ENCODE measurements around the gene TMEM120B.
"Not testable (repeated sequence)": the region's sequence is repeated elsewhere in the genome, so short reads cannot be mapped to it uniquely, and the experiment has no call there.

Gene TMEM120B

DNA sequence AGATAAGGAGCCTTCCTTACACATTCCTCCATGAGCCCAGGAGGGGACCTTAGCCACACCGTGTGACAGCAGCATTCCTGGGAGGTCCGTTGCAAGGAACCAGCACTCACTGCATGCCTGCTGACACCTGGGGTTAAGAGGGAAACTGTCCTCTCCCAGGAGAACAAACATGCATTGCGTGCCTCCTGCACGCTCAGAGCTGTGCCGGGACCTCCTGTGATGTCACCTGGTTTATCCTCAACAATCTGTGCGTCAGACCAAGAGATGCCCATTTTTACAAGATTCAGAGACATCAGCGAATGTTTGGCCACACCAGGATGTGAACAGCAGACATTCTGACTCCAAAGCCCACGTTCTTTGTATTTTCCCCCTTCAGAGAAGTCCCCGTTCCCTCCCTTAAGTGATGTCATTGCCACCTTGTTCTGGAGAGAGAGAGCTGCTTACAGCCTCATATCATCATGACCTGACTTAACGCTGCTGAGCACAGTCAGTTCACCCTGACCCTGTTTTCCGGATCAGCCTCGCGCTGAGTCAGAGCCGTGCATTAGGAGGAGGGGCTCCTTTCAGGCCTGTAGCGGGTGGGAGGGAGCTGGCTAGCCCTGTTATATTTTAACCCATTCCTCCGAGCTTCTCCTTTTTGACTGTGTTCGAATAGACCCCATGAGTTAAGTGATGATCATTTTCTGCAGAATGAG, 36.2 kb downstream of the TMEM120B start:
- DNase-seq: peak; percentile 27

DNA sequence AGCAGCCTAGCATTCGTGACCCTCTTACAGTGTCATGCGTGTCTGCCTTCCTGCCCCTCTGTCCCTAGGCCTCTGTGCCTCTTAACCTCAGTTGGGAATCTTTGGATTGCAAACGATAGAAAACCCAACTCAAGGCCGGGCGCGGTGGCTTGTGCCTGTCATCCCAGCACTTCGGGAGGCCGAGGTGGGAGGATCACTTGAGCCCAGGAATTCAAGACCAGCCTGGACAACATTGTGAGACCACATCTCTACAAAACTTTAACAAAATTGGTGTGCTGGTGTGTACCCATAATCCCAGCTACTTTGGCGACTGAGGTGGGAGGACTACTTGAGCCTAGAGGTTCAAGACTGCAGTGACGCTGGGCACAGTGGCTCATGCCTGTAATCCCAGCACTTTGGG, 36.7 kb downstream of the TMEM120B start:
- no peak for DNase-seq

DNA sequence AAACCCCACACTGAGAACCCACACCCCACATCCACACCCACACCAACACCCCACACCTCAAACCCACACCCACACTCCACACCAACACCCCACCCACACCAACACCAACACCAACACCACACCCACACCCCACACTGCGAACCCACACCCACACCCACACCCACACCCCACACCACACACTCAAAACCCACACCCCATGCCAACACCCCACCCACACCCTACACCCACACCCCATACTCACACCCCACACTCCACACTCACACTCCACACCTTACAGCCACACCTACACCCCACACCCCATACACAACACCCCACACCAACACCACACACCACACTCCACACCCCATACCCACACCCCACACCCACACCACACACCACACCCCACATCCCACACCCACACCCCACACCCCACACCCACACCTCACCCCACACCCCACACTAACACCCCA, 38.0 kb downstream of the TMEM120B start:
- DNase-seq: no peak

DNA sequence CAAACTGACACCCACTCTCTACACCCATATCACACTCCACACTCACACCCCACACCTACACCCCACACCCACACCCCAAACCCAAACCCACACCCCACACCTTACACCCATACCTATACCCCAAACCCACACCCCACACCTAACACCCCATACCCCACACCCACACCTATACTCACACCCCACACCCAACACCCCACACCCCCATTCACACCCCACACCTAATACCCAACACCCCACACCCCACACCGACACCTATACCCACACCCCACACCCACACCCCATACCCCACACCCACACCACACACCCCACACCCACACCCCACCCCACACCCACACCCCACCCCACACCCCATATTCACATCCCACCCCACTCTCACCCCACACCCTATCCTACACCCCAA, 38.5 kb downstream of the TMEM120B start:
- no peak for DNase-seq

DNA sequence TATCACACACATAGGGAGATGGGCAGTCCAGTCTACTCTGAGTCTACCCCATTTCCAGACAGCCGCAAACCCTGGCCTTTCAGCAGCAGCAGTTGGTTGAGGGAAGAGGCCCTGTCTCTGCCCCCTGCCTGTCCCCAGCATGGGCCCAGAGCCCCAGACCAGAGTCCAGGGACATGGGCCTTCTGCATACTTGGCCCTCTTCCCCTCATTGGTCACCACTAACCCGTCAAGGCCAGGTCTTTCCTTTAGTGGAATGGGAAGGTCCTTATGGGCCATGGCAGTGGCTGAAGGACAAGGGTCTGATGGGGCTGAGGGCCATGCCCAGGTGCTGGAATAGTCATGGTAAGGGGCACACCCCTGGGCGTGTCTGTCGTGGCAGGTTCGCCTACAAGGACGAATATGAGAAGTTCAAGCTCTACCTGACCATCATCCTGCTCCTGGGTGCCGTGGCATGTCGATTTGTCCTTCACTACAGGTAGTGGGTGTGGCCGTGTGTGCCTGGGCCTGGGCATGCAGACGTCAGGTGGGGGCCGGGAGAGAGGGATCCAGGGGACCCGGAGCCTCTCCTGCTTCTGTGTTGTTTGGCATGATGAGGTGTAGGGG, 39.3 kb downstream of the TMEM120B start:
- DNase-seq: no peak

DNA sequence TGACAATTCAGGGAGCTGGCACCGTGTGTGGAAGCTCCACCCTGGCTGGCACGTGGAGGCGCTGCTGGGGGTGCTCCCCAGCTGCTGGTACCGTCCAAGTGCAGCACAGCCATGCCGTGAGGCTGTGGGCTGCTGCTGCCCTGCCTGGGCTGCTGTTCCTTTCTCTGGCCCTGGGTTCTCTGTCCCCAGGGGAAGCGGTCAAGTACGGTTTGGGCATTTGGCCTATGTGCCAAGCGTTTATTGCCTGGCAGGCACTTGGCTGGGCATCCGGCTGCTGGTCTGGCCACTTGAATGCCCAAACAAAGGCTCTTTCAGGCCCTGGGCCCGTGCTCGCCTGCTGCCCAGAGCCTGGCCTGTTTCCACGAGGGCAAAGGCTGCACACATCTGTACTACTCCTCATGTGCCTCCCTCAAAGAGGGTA, 41.3 kb downstream of the TMEM120B start:
- no peak for DNase-seq

DNA sequence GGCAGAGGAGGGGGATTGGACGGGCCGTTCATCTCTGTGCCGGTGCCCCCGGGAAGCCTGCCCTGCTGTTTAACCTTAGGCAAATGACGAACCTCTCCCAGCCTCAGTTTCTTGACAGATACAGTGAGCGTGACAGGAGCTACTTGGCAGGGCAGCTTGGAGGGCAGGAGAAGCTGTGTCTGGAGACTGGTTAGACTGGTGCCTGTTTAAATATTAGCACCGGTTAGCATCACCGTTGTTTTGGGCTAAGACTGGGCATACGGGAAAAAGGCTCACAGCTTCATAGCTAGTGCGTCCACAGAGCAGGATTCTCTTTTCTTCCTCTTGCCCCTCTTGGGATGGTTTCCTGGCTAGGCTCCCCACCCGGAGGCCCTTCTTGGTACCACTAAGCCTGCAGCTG, 42.3 kb downstream of the TMEM120B start:
- DNase-seq: no peak

DNA sequence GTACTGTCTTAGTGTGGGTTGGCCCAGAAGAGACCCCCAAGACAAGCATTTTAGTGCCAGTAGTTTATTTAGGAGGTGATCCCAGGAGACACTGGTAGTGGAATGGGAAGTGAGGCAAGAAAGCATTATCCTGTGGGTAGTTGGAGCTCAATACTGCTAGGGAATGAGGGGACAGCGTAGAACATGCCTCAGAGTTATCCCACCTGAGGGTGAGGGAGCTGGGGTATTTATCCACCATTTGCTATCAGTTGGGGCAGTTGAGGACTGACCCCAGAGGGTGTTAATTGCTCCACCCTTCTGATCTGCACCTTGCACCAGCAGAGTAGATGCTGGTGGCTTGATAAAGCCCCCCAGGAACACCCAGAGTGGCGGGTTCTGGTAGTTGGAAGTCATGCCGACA, 43.0 kb downstream of the TMEM120B start:
- no peak for DNase-seq

DNA sequence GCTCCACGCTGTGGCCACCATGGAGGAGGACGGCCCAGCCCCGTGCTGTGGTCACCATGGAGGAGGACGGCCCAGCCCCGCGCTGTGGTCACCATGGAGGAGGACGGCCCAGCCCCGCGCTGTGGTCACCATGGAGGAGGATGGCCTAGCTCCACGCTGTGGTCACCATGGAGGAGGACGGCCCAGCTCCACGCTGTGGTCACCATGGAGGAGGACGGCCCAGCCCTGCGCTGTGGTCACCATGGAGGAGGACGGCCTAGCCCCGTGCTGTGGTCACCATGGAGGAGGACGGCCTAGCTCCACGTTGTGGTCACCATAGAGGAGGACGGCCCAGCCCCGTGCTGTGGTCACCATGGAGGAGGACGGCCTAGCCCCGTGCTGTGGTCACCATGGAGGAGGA, 46.0 kb downstream of the TMEM120B start:
- DNase-seq: not testable (repeated sequence)

DNA sequence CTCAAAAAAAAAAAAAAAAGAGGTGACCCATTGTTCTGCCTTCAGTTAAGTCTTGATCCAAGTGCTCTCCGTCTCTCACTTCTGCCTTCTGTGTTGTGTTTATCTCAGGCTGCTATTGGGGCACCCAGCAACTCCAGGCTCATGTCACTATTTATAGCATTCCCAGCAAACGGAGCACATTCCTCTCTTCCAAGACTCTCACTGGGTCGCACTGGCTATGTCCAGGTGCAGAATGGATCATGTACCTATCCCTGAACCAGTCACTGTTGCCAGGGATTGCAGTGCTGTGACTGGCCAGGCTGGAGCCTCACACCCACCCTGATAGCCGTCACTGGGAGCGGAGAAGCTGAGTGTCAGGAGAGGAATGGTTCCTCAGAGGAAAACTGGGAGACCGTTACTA, 49.7 kb downstream of the TMEM120B start:
- DNase-seq: no peak

DNA sequence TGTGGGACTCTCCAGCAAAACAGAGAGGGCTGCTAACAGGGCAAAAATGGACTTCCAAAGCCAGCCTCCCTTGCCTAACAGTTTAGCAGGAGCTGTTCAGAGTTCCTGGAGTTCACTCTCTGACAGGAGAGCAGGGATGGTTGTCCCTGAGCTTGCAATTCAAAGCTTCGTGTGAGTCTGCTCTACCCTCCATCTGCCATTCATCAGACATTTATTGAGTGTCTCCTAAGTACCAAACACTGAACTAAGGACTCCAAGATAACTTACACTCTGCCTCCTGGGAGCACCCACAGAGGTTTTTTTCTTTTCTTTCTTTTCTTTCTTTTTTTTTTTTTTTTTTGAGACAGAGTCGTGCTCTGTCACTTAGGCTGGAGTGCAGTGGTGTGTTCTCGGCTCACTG, 52.3 kb downstream of the TMEM120B start:
- DNase-seq: no peak

DNA sequence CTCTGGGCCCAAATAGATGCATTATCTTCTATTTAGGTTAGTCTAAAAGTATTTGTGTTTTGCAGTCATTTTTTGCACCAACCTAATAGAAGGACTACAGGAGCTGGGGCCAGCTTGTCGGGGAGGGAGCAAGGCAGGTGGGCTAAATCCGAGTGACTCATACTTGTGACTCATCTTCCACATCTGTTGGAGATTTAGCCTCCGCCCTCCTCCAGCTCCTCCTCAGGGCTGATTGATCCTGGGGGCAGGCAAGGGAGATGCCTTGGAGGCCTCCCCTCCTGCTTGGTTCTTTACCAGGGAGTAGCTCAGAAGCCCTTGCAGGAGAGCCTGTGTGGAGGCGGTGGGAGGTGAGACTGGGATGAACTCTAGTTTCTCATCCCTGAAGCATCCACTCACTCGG, 53.0 kb downstream of the TMEM120B start:
- peak; percentile 81 for DNase-seq

DNA sequence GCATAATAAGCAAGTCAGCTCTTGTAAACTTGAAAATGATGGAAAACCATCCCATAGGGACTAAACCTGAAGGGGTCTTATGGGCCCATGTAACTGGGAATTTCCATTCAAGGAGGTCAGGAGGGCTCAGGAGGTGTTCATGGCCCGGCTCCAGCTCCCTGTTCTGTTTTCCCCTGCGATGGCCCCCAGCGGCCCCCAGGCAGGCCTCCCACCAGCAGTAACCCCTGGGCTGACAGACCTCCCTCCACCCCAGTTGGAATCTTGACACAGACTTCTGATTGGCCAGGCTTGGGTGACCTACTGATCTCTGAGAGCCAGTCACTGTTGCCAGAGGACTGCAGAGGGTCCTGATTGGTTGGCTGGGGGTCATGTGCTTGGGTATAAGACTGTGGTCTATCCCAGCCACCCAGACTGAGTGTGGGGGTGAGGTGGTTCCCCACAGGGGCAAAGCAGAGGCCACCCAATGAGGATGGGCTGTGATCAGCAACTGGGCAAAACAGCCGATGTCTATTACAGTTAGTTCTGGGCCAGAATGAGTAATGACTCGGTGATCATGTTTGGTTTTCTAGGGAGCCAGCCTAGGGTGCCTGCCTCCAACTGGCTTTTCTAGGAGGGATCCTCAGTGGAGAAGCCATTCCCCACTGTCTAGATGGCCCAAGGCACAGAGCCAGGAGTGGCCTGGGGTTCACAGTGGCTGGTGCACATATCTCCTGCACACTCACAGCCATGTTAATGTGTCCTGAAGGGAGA, 53.9 kb downstream of the TMEM120B start:
- DNase-seq: no peak

DNA sequence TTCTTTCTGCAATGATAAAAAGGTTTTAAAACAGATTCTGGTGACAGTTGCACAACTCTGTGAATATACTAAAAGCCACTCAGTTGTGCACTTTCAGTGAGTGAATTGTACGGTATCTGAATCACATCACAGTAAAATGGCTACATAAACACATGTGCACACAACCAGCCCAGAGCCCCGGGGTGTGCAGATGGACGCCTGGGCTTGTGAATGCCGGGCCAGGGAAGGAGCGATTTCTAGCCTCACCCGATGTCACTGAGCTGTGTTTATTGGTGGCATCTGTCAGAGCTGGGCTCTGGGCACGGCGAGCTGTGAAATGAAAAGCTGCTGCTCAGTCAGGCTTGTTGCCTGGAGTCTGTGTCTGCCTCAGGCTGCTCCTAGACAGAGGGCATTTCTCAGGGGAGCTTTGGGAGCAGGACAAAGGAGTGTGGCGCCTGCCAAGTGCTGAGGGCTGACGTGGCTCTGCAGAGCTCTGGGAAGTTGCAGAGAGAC, 55.0 kb downstream of the TMEM120B start:
- peak; percentile 88 for DNase-seq

DNA sequence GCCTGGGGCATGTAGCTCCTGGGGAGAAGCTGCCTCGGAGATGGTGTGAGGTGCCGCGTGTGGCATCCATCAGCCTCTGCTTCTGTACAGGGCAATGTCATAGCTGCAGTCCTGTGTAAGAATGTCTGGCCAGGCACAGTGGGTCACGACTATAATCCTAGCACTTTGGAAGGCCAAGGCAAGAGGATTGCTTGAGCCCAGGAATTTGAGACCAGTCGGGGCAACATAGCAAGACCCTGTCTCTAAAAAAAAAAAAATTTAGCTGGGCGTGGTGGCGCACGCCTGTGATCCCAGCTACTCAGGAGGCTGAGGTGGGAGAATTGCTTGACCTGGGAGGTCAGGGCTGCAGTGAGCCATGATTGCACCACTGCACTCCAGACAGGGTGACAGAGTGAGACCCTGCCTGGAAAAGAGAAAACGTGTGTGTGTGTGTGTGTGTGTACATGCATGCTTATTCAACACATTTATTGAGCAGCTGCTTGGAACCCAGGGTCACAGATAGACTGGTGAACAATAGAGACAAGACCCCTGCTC, 56.8 kb downstream of the TMEM120B start:
- no peak for DNase-seq

DNA sequence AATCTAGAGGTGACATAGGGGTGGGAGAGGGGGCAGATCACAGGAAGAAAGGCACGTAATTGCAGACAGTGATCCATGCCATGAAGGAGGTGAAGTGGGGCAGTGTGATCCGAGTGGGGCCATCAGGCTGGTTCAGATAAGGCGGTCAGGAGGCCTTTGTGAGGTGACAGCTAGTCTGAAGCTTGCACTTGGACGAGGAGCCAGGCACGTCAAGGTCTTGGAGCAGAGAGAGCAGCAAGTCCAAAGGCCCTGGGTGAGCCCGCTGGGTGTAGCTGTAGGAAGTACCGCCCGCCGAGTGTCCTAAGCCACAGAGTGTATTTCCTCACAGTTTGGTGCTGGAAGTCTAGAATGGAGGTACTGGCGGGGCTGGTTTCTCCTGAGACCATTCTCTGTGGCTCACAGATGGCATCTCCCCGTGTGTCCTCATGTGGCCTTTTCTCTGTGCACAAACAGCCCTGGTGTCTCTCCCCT, 57.3 kb downstream of the TMEM120B start:
- no peak for DNase-seq

DNA sequence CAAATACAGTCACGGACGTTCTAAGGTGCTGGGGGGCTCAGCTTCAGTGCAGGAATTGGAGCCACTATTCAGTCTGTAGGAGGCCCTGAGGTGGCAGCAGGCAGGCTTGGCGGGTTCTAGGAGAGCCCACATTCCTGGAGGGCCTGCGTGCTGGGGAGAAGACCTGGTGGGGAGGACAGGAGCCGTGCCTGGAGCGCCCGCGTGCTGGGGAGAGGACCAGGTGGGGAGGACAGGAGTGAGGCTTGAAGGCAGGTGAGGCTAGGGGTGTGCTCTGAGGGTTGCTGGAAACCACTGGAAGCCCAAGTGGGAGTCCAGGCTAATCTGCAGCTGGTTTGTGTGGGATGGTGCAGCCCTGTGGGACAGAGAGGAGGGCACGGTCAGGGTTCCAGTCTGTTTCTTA, 57.8 kb downstream of the TMEM120B start:
- no peak for DNase-seq

DNA sequence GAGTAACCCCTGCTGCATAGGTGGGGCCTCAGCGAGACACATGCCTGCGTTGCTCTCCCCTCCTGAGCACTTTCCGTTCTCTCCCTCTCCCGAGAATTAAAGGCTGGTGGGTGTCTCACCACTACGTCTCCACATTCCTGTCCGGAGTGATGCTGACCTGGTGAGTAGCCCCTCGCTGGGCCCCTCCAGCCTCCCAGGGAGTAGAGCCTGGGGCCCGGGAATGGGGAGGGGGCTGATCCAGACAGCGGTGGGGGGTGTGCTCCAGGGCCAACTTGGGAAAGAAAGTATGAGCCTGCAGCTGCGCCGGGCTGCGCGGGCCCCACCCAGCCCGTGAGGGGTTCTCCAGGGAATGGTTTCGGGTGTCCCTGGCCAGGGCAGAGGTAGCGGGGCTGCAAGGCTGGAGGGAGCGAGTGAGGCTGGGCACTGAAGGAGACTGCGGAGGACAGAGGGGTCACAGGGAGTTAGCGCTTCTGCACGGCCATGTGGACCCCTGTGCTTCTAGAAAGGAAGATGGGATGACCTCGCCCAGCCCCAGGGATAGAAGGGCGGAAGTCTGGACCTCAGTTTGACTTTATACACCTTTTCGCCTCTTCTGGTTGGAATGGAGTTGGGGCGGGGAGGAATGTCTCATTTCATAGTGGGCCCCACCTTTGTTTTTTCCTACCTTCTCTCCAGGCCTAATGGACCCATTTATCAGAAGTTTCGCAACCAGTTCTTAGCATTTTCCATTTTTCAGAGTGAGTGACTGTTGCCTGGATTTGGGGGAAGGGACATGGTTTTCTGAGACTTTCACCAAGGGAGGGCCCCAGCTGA, 58.5 kb downstream of the TMEM120B start:
- no peak for DNase-seq

DNA sequence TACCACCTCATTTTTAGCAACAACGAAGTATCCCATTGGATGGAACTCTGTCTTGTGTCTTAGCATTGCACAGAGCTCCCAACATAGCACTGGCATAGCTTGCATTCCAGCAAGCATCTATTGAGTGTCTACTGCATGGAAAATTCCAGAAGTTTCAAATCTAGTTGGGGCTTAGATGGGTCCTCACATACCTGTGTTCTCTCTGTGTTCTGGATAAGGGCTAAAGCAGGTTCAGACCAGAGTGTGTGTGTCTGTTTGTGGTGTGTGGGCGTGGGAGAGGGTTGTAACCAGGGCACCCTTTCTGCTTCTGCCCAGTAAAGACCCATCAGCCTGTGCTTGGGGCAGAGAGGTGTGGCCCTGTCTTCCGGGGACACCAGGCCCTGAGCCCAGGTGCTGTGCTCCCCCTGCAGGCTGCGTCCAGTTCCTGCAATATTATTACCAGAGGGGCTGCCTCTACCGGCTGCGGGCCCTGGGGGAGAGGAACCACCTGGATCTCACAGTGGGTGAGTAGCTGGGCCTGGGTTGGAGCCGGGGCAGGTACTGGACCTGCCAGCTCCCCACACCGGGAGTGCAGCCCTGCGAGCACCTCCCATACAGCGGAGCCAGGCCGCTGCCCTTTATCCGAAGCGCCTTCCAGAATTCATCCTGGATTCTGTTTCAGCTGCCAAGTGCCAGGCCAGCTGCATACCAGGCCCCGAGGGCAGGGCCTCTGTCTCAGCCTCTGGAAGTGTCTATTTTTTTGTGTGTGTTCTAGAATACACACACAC, 60.6 kb downstream of the TMEM120B start:
- DNase-seq: peak; percentile 85

DNA sequence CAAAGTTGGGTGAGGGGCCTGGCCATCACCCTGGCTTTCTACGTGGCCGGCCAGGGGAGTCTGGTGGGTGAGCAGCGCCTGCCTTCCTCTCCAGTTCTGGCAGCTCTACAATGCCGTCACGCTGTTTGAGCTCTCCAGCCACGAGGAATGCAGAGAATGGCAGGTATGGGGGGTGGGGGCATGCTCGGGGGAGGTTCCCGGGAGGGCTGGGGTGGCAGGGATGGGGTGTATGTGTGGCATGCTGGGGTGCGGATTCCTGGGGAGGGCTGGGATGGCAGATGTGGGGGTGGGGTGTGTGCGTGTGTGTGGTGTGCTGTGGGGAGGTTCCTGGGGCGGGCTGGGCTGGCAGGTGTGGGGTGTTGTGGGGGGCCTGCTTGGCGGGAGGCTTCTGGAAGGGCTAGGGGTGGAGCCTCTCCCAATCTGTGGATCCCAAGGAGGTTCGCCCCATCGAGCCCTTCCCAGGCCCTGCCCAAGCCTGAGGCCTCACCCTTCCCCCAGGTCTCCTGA, 62.5 kb downstream of the TMEM120B start:
- DNase-seq: no peak

DNA sequence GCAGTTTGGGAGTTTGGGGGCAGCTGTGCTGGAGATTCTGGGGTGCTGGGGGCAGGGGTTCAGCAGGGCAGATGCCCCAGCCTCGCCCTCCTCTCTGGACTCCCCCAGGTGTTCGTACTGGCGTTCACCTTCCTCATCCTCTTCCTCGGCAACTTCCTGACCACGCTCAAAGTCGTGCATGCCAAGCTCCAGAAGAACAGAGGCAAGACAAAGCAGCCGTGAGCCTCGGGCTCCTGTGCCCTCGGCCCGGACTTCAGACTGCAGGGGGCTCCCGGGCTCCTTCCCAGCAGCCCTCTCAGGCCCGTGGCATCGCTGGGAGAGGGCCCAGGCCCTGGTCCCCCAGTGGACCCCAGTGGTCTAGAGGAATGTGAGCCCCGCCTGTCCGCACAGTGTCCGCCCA, 62.9 kb downstream of the TMEM120B start:
- DNase-seq: no peak

All from NCI-H69 (cell line).